Neural progenitor cell (in vitro differentiated cells): Measurements from ENCODE around the gene SERPINE2. TPM values are rescaled to one million over a fixed set of nuclear protein-coding genes. Genes with fewer than 3 reads are reported as not detected.

Source experiments
- DNase-seq: peaks from one replicate; pipeline ENCODE4 v3.0.0-alpha.2; 2016; ENCODE audit warnings: low spot score
- H2AFZ ChIP-seq: fragments of 200-600 bp; sonication (generic); replicated peaks from 2 replicates; pipeline ENCODE4 v1.6.1; 2016; ENCODE audit warnings: antibody characterized with exemption
- H3F3A ChIP-seq: fragments of 200-600 bp; sonication (generic); 2 replicates; pipeline ENCODE4 v1.6.1; 2016; ENCODE audit warnings: antibody characterized with exemption, low read depth
- H3K27ac ChIP-seq: fragments of 200-600 bp; sonication (generic); 2 replicates; pipeline ENCODE4 v1.5.1; 2016; ENCODE audit warnings: mild to moderate bottlenecking
- H3K27me3 ChIP-seq: fragments of 200-600 bp; sonication (generic); 2 replicates; pipeline ENCODE4 v1.6.1; 2016; ENCODE audit warnings: mild to moderate bottlenecking, moderate library complexity
- H3K36me3 ChIP-seq: fragments of 200-600 bp; sonication (generic); 2 replicates; pipeline ENCODE4 v1.5.1; 2016
- H3K4me1 ChIP-seq: fragments of 200-600 bp; sonication (generic); 2 replicates; pipeline ENCODE4 v1.6.1; 2016; ENCODE audit warnings: mixed run types
- H3K4me2 ChIP-seq: fragments of 200-600 bp; sonication (generic); 2 replicates; pipeline ENCODE4 v1.6.1; 2016
- H3K4me3 ChIP-seq: fragments of 200-600 bp; sonication (generic); 2 replicates; pipeline ENCODE4 v1.5.1; 2016
- H3K79me2 ChIP-seq: fragments of 200-600 bp; sonication (generic); 2 replicates; pipeline ENCODE4 v1.6.1; 2016; ENCODE audit warnings: low read depth
- H3K9ac ChIP-seq: fragments of 200-600 bp; sonication (generic); 2 replicates; pipeline ENCODE4 v1.6.1; 2016
- H3K9me3 ChIP-seq: fragments of 200-600 bp; sonication (generic); 2 replicates; pipeline ENCODE4 v1.5.1; 2016; ENCODE audit warnings: low read depth
- H4K20me1 ChIP-seq: fragments of 200-600 bp; sonication (generic); 2 replicates; pipeline ENCODE4 v1.6.1; 2016; ENCODE audit warnings: low read depth
- H3K27ac Mint-ChIP-seq: 3 replicates; pipeline ENCODE4 v1.8.0; 2021; ENCODE audit warnings: mixed read lengths
- H3K27me3 Mint-ChIP-seq: 2 replicates; pipeline ENCODE4 v1.8.0; 2022; ENCODE audit warnings: low read depth, mild to moderate bottlenecking, inconsistent platforms, moderate library complexity, mixed read lengths; ENCODE audit not compliant: insufficient read depth
- H3K36me3 Mint-ChIP-seq: 3 replicates; pipeline ENCODE4 v1.8.0; 2021; ENCODE audit warnings: mixed read lengths
- H3K4me1 Mint-ChIP-seq: 3 replicates; pipeline ENCODE4 v1.8.0; 2021; ENCODE audit warnings: mixed read lengths
- H3K4me3 Mint-ChIP-seq: 3 replicates; pipeline ENCODE4 v1.8.0; 2021; ENCODE audit warnings: mild to moderate bottlenecking, moderate library complexity, mixed read lengths
- H3K9me3 Mint-ChIP-seq: 3 replicates; pipeline ENCODE4 v1.8.0; 2020; ENCODE audit warnings: mixed read lengths
- EZH2 ChIP-seq: fragments of 200-600 bp; sonication (generic); IDR thresholded peaks from 2 replicates; pipeline ENCODE4 v1.6.1; 2017; ENCODE audit warnings: antibody characterized with exemption, mild to moderate bottlenecking, moderate library complexity
- EZH2phosphoT487 ChIP-seq: fragments of 200-600 bp; sonication (generic); IDR thresholded peaks from 2 replicates; pipeline ENCODE4 v1.6.1; 2017; ENCODE audit warnings: antibody characterized with exemption
- total RNA-seq: library from RNA; depleted of rRNA; stranded (reverse); fragments of >200 nt; gene quantifications from 2 replicates; pipeline ENCODE4 v1.2.3, GENCODE V29; 2015; ENCODE audit warnings: low replicate concordance
- TF ChIP-seq, protein P1 (sequence below): fragments of 200-600 bp; sonication (generic); IDR thresholded peaks from 2 replicates; pipeline ENCODE4 v1.5.1; 2017; ENCODE audit warnings: antibody characterized with exemption, mild to moderate bottlenecking

Gene SERPINE2
- total RNA-seq, 1 donor from 2014 or later, result 28.8 TPM

- no peak overlapping the region for H3K9ac ChIP-seq
- no peak overlapping the region for H3K4me2 ChIP-seq
- no peak overlapping the region for H3K4me3 ChIP-seq
Measured at GRCh38 chr2:223930103-223930976, 108.7 kb downstream of the SERPINE2 start.

DNA sequence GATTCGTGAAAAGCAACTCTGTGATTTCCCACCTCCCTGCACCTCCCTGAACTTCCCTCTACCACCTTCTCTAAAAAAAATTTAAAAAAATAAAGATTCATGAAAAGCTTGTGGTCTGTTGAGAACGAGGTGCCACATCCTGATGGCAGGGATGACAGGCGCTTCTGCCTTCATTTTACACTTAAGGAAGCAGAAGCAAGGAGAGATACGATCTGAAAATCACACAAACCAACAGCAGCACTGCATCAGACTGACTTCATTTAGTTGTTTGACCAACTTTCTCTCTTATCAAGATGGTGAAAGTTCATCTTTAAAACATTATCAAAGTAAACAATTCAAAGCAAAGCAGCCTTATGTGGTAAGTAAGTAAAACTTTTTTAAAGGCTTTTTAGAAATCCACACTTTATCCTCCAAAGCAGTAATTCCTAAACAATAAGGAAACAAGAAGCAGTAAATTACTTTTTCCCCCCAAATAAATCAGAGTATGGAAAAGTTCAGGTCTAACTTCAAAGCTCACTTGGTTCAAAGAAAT lies 109.4 kb downstream of the SERPINE2 start:
- peaks cover 99% of the 10 kb centered on the region for H3K79me2 ChIP-seq
- no peak overlapping the region for H3K4me2 ChIP-seq
- peaks cover 28% of the 10 kb centered on the region for H3K9me3 Mint-ChIP-seq
- no peak overlapping the region for H3K4me3 Mint-ChIP-seq
- H3K27ac ChIP-seq, result no peak overlapping the region
- H3K4me3 ChIP-seq, result no peak overlapping the region
- no peaks in the 10 kb centered on the region for H3K27me3 ChIP-seq
- H2AFZ ChIP-seq, result no peak overlapping the region
- no peak overlapping the region for H3K27ac Mint-ChIP-seq
- peaks cover 5% of the 10 kb centered on the region for H3K4me1 ChIP-seq
- H3K9me3 ChIP-seq, result no peaks in the 10 kb centered on the region
- peaks cover 10% of the 10 kb centered on the region for H3K4me1 Mint-ChIP-seq
- TF ChIP-seq, protein P1, sequence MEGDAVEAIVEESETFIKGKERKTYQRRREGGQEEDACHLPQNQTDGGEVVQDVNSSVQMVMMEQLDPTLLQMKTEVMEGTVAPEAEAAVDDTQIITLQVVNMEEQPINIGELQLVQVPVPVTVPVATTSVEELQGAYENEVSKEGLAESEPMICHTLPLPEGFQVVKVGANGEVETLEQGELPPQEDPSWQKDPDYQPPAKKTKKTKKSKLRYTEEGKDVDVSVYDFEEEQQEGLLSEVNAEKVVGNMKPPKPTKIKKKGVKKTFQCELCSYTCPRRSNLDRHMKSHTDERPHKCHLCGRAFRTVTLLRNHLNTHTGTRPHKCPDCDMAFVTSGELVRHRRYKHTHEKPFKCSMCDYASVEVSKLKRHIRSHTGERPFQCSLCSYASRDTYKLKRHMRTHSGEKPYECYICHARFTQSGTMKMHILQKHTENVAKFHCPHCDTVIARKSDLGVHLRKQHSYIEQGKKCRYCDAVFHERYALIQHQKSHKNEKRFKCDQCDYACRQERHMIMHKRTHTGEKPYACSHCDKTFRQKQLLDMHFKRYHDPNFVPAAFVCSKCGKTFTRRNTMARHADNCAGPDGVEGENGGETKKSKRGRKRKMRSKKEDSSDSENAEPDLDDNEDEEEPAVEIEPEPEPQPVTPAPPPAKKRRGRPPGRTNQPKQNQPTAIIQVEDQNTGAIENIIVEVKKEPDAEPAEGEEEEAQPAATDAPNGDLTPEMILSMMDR, result no peak
- TF ChIP-seq EZH2phosphoT487, result no peak
- TF ChIP-seq EZH2, result no peak
- H3K9ac ChIP-seq, result no peak overlapping the region
- H3K36me3 Mint-ChIP-seq, result peaks cover 21% of the 10 kb centered on the region
- peaks cover 36% of the 10 kb centered on the region for H4K20me1 ChIP-seq
- H3K27me3 Mint-ChIP-seq, result no peaks in the 10 kb centered on the region
- H3K36me3 ChIP-seq, result no peaks in the 10 kb centered on the region
- H3F3A ChIP-seq, result no peaks in the 10 kb centered on the region
- no peak for DNase-seq

More at GRCh38 chr2:223930103-223930976, 108.7 kb downstream of the SERPINE2 start:
- Histone ChIP-seq H4K20me1 (peaks cover 43% of the 10 kb centered on the region), H3K27ac (no peak overlapping the region), H3K36me3 (no peaks in the 10 kb centered on the region), H3K9me3 (no peaks in the 10 kb centered on the region), H2AFZ (no peak overlapping the region), H3K27me3 (no peaks in the 10 kb centered on the region), H3F3A (no peaks in the 10 kb centered on the region), H3K79me2 (peaks cover 99% of the 10 kb centered on the region), H3K4me1 (peaks cover 12% of the 10 kb centered on the region)
- Mint-ChIP-seq H3K9me3 (peaks cover 23% of the 10 kb centered on the region), H3K4me3 (no peak overlapping the region), H3K27me3 (no peaks in the 10 kb centered on the region), H3K36me3 (peaks cover 14% of the 10 kb centered on the region), H3K4me1 (peaks cover 10% of the 10 kb centered on the region), H3K27ac (peak overlapping the region; percentile 46)
- TF ChIP-seq EZH2 (no peak), EZH2phosphoT487 (no peak)
- TF ChIP-seq, protein P1, result no peak
- DNase-seq, result no peak

GRCh38 chr2:223928113-223929006 lies 110.7 kb downstream of the SERPINE2 start:
- Mint-ChIP-seq H3K9me3 (peaks cover 35% of the 10 kb centered on the region), H3K27ac (no peak overlapping the region), H3K36me3 (peaks cover 24% of the 10 kb centered on the region), H3K27me3 (no peaks in the 10 kb centered on the region), H3K4me1 (peaks cover 10% of the 10 kb centered on the region), H3K4me3 (no peak overlapping the region)
- Histone ChIP-seq H3K27ac (no peak overlapping the region), H3K4me1 (peaks cover 5% of the 10 kb centered on the region), H3K9ac (no peak overlapping the region), H3K4me3 (no peak overlapping the region), H3F3A (no peaks in the 10 kb centered on the region), H3K27me3 (no peaks in the 10 kb centered on the region), H3K9me3 (no peaks in the 10 kb centered on the region), H3K4me2 (no peak overlapping the region), H3K36me3 (no peaks in the 10 kb centered on the region), H4K20me1 (peaks cover 26% of the 10 kb centered on the region), H2AFZ (no peak overlapping the region), H3K79me2 (peaks cover 97% of the 10 kb centered on the region)
- DNase-seq, result no peak
- TF ChIP-seq, protein P1, result no peak
- TF ChIP-seq EZH2 (no peak), EZH2phosphoT487 (no peak)
